ENCODE data around the gene GREM1. TPM values are rescaled to one million over a fixed set of nuclear protein-coding genes. Genes with fewer than 3 reads are reported as not detected.

GREM1 gene
- total and polyA plus RNA-seq, 2 of the 4 experiments (the other 2 are of a cell fraction) = 848 to 852 TPM

DNA sequence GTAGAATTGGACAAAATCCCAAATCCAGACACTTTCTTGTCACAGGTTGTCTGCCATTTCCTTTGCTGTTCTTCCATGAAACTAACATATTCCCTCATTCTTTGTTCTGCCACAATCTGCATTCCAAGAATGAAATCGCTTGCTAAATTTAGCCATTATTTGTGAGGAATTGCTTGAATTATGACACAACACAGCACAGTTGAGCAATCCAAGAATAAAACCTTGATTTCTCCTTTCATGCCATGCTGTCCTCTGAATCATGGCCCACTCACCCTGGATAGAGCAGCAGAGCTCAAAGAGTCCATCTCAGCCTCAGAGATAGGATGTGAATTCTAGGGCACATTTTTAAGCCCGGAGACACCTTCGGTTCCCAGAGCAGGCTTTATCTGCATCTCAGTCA lies 35.2 kb upstream of the GREM1 start:
- intact Hi-C loops (cut with micrococcal nuclease) = no loop called here
- Histone ChIP-seq H4K5ac (ENCODE audit: low read depth, low read length) (peak overlapping the region; percentile 82), H3K23ac (ENCODE audit: low read depth, low read length) (peak overlapping the region; percentile 78; the same call in 1 of the 2 replicates), H4K8ac (ENCODE audit: low read depth in 2 of 2, low read length in 2 of 2) (peak overlapping the region in 1 of 2 experiments; percentile 79; a peak in 2 of 4 replicates), H2BK15ac (ENCODE audit: low read depth, low read length) (peak overlapping the region; percentile 98; the same call in 2 of the 3 replicates), H2AK9ac (replicated peaks; ENCODE audit: low read depth, low read length, poor library complexity) (peak overlapping the region; percentile 21), H3K27ac (ENCODE audit: insufficient read depth, low read length) (peak overlapping the region; percentile 53), H4K91ac (ENCODE audit: insufficient read depth, low read depth, low read length) (peak overlapping the region; percentile 64), H3K27me3 (ENCODE audit: control insufficient read depth, insufficient read depth, low read length) (no peaks in the 10 kb centered on the region), H4K20me1 (ENCODE audit: insufficient read depth, low read length) (no peaks in the 10 kb centered on the region), H2AFZ (replicated peaks; ENCODE audit: low read length, poor library complexity) (no peak overlapping the region), H3K4me2 (ENCODE audit: low read depth, low read length) (peak overlapping the region; percentile 79), H3K56ac (ENCODE audit: extremely low read depth, insufficient read depth, low read length) (peak overlapping the region; percentile 16; the same call in 1 of the 2 replicates), H3K9me3 (ENCODE audit: control insufficient read depth, insufficient read depth, low read length) (no peaks in the 10 kb centered on the region), H3K9me1 (ENCODE audit: insufficient read depth, low read length) (peaks cover 17% of the 10 kb centered on the region), H3K36me3 (ENCODE audit: control insufficient read depth, insufficient read depth, low read length) (no peaks in the 10 kb centered on the region), H3K14ac (replicated peaks; ENCODE audit: low read depth, low read length) (peak overlapping the region; percentile 94), H2BK20ac (ENCODE audit: low read depth, low read length) (peak overlapping the region; percentile 94), H3K79me1 (ENCODE audit: low read depth in 1 of 2, low read length in 2 of 2) (peaks cover 0 to 22% of the 10 kb centered on the region in 2 experiments; a peak in 3 of 4 replicates), H3K18ac (ENCODE audit: low read depth, low read length) (peak overlapping the region; percentile 74; the same call in 1 of the 2 replicates), H2BK5ac (ENCODE audit: low read depth, low read length, poor library complexity, severe bottlenecking) (peak overlapping the region; percentile 82), H3K4me1 (ENCODE audit: control insufficient read depth, insufficient read depth, low read length) (peaks cover 16% of the 10 kb centered on the region), H3K4me3 (ENCODE audit: insufficient read depth, low read depth, low read length) (no peak overlapping the region), H2BK120ac (ENCODE audit: low read depth, low read length) (peak overlapping the region; percentile 90), H2AK5ac (ENCODE audit: low read depth, low read length) (peak overlapping the region; percentile 69; the same call in 1 of the 2 replicates), H3K9ac (ENCODE audit: low read depth, low read length) (no peak overlapping the region), H3K4ac (ENCODE audit: low read depth, low read length) (peak overlapping the region; percentile 74)
- POLR2A ChIA-PET (ENCODE audit: unreplicated experiment) = no interaction called here
- no CpG with 5 or more reads among the region's 3 CpGs for WGBS, 2 experiments (ENCODE audit: extremely low coverage in 2 of 2, insufficient read length in 1 of 2)
- ATAC-seq (ENCODE audit: low read depth) (peak; percentile 79), DNase-seq (peak; percentile 95)
- dilution Hi-C loops (cut with HindIII; ENCODE audit: low sequenced_read_pairs, unreplicated experiment) = no loop called here
- CTCF ChIA-PET = interaction anchor here (0.9 to 1.4 kb wide), 2 partner anchors 19 to 24 kb away, joined by 3 read pairs; no protein-coding TSS in a partner anchor
- no TSS peak for BruUV-seq (replicated peaks)
- in situ Hi-C loops (cut with MboI; ENCODE audit: low sequenced_read_pairs) = loop anchor here (5.0 kb wide), 1 partner anchor 35 kb away; the partner anchor contains the start of gene GREM1
- TF ChIP-seq, protein P1, sequence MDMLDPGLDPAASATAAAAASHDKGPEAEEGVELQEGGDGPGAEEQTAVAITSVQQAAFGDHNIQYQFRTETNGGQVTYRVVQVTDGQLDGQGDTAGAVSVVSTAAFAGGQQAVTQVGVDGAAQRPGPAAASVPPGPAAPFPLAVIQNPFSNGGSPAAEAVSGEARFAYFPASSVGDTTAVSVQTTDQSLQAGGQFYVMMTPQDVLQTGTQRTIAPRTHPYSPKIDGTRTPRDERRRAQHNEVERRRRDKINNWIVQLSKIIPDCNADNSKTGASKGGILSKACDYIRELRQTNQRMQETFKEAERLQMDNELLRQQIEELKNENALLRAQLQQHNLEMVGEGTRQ (IDR thresholded peaks at IDR 0.05; ENCODE audit: low read depth, low read length) = no peak
- TF ChIP-seq, protein P2, sequence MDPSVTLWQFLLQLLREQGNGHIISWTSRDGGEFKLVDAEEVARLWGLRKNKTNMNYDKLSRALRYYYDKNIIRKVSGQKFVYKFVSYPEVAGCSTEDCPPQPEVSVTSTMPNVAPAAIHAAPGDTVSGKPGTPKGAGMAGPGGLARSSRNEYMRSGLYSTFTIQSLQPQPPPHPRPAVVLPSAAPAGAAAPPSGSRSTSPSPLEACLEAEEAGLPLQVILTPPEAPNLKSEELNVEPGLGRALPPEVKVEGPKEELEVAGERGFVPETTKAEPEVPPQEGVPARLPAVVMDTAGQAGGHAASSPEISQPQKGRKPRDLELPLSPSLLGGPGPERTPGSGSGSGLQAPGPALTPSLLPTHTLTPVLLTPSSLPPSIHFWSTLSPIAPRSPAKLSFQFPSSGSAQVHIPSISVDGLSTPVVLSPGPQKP (IDR thresholded peaks at IDR 0.05; ENCODE audit: borderline replicate concordance, low read depth, low read length) = no peak
- TF ChIP-seq RCOR1 (IDR thresholded peaks at IDR 0.05; ENCODE audit: insufficient replicate concordance, low read length) (no peak), NFE2L2 (IDR thresholded peaks at IDR 0.05; ENCODE audit: low read depth, low read length) (no peak), CEBPB (IDR thresholded peaks at IDR 0.05; ENCODE audit: low read depth, low read length) (peak; percentile 100), RFX5 (IDR thresholded peaks at IDR 0.05; ENCODE audit: low read depth, low read length) (no peak), BHLHE40 (IDR thresholded peaks at IDR 0.05; ENCODE audit: low read depth, low read length) (0 out of 2 replicates have a peak, but pooled peaks have one; percentile 14), POLR2A (IDR thresholded peaks at IDR 0.05; ENCODE audit: low read depth, low read length) (peak; percentile 49; the same call in 1 of the 2 replicates), MAFK (IDR thresholded peaks at IDR 0.05; ENCODE audit: low read depth, low read length) (peak; percentile 10; the same call in 1 of the 2 replicates), FOS (IDR thresholded peaks at IDR 0.05; ENCODE audit: low read depth, low read length) (peak; percentile 62), CHD1 (IDR thresholded peaks at IDR 0.05; ENCODE audit: low read depth, low read length) (no peak), MAZ (IDR thresholded peaks at IDR 0.05; ENCODE audit: borderline replicate concordance, low read depth, low read length) (no peak), SMC3 (IDR thresholded peaks at IDR 0.05; ENCODE audit: low read depth, low read length) (no peak), RAD21 (IDR thresholded peaks at IDR 0.05; ENCODE audit: low read length) (no peak), MXI1 (IDR thresholded peaks at IDR 0.05; ENCODE audit: borderline replicate concordance, low read depth, low read length) (no peak)
- TF ChIP-seq, protein P3, sequence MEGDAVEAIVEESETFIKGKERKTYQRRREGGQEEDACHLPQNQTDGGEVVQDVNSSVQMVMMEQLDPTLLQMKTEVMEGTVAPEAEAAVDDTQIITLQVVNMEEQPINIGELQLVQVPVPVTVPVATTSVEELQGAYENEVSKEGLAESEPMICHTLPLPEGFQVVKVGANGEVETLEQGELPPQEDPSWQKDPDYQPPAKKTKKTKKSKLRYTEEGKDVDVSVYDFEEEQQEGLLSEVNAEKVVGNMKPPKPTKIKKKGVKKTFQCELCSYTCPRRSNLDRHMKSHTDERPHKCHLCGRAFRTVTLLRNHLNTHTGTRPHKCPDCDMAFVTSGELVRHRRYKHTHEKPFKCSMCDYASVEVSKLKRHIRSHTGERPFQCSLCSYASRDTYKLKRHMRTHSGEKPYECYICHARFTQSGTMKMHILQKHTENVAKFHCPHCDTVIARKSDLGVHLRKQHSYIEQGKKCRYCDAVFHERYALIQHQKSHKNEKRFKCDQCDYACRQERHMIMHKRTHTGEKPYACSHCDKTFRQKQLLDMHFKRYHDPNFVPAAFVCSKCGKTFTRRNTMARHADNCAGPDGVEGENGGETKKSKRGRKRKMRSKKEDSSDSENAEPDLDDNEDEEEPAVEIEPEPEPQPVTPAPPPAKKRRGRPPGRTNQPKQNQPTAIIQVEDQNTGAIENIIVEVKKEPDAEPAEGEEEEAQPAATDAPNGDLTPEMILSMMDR (conservative IDR thresholded peaks at IDR 0.05; ENCODE audit: low read depth, low read length) = no peak
